Activated naive CD8-positive, alpha-beta T cell treated with anti-CD3 and anti-CD28 coated beads, Interleukin-2, amount 10 ng/mL, durations not matched to agents 7 days and 5 days (primary cell): Measurements from ENCODE around the gene RABL2B. TPM values are rescaled to one million over a fixed set of nuclear protein-coding genes. Genes with fewer than 3 reads are reported as not detected.
"Not testable (repeated sequence)": the region's sequence is repeated elsewhere in the genome, so short reads cannot be mapped to it uniquely, and the experiment has no call there.

Source experiments
- ATAC-seq: fragments of 150-1000 bp; cut with Tn5 transposase; one replicate; pipeline ENCODE4 v1.10.0; 2021; ENCODE audit warnings: low read depth, moderate library complexity
- POLR2A ChIA-PET: fragments of 350-600 bp; sonication (Branson Sonifier 250); formaldehyde crosslinking; loops from one replicate; lab custom pipeline; 2021; ENCODE audit warnings: antibody characterized with exemption; lab: Charles Lee
- DNase-seq: peaks from one replicate; pipeline ENCODE4 v3.0.0; 2021
- H3K27ac Mint-ChIP-seq: one replicate; pipeline ENCODE4 v1.8.0; 2022; ENCODE audit warnings: mild to moderate bottlenecking, mixed read lengths
- H3K27me3 Mint-ChIP-seq: one replicate; pipeline ENCODE4 v1.8.0; 2022; ENCODE audit warnings: mild to moderate bottlenecking, moderate library complexity, mixed read lengths
- H3K36me3 Mint-ChIP-seq: one replicate; pipeline ENCODE4 v1.8.0; 2021; ENCODE audit warnings: mild to moderate bottlenecking, mixed read lengths
- H3K4me1 Mint-ChIP-seq: one replicate; pipeline ENCODE4 v1.8.0; 2021; ENCODE audit warnings: mixed read lengths
- H3K4me3 Mint-ChIP-seq: one replicate; pipeline ENCODE4 v1.8.0; 2022; ENCODE audit warnings: mild to moderate bottlenecking, moderate library complexity, mixed read lengths
- H3K9me3 Mint-ChIP-seq: one replicate; pipeline ENCODE4 v1.8.0; 2021; ENCODE audit warnings: mixed read lengths
- total RNA-seq, 2 experiments: library from RNA; stranded (reverse); gene quantifications; one replicate each; pipeline ENCODE4 v1.2.3, GENCODE V29; 2021

Gene RABL2B
- 10 to 100 TPM; 38.4 to 41.0 TPM for total RNA-seq

DNA sequence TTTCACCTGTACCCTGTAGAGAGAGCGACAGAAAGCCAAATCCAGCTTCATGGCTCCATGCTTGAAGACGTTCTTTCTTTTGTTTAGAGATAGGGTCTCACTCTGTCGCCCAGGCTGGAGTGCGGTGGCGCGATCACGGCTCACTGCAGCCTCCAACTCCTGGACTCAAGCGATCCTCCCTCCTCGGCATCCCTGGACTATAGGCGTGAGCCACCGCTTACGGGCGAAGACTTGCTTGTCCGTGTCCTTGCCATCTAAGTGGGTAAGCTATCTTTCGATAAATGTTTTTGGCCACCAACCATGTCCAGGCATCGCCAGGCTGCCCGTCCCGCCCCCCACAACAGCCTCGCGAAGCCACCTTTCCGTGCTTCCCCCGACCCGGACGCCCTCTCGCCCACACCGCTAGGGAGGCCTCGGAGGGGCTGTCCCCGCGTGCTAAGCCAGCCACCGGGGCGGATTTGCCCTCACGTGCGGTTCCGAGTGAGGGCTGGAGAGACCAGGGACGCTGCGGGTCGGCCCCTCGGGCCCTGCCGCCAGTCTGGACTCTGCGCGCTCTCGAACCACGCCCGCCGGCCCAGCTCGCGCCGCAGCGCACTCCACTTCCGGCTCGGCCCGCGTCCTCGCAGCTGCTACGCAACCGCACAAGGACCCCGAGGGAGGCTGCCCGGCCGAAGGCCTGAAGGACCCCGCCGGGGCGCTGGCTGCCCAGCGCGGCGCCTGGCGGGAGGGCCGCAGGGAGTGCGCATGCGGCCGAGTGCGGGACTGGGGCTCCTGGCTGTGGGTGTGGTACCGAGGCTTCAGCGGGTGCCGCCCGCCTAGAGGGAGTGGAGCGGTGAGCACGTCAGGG lies at the start of gene RABL2B:
Gene RABL2B, minus strand, starts transcription at position 604 of the 847 bp plus-strand sequence. CDS start 1,342 bp downstream, outside the sequence.
- peak; percentile 95 for DNase-seq
- peak; percentile 96 for ATAC-seq
- POLR2A ChIA-PET, H3K27me3 Mint-ChIP-seq, H3K4me1 Mint-ChIP-seq, H3K9me3 Mint-ChIP-seq, H3K36me3 Mint-ChIP-seq: not testable (repeated sequence)
- Mint-ChIP-seq H3K4me3 (peak within 1 kb of the TSS; percentile 91), H3K27ac (peak within 1 kb of the TSS; percentile 71)

DNA sequence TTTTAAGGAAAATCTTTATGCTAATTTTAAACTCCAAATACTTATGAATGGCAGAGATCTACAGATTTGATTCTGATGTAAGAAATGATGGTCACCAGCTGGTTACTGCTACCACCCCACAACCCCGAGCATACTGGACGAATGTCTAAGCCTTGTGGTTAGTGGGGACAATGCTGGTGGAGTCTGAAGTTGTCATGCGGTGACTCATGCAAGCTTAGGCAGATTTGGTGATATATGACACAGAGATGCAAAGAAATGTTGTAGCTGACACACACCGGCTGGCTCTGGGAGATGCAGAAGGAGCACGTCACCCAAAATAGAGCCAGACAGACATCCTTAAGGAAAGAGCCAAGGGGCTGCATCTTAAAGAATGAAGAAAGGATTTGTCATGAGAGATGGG lies 3.5 kb upstream of the RABL2B start:
- H3K27ac Mint-ChIP-seq, POLR2A ChIA-PET, H3K4me3 Mint-ChIP-seq, H3K9me3 Mint-ChIP-seq, ATAC-seq, H3K36me3 Mint-ChIP-seq, H3K27me3 Mint-ChIP-seq, H3K4me1 Mint-ChIP-seq, DNase-seq: not testable (repeated sequence)

DNA sequence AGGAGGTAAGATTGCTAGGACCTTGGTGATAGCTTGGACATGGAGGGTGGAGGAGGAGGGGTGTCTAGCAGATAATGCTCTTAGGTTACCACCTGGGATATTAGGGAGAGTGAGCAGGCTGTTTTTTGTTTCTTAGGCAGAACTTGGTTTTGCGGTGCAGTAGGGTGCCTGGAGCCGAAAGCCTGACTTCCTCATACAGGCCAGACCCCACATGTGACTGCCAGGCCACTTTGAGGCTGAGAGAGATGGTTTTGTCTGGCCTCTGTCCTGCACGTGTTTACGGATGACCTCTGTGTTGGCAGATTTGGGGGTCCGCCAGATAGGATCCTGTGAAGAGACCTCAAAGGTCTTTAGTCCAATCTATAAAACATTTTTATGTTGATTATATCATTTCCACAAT lies 1.9 kb upstream of the RABL2B start:
- H3K27me3 Mint-ChIP-seq, H3K36me3 Mint-ChIP-seq, POLR2A ChIA-PET, ATAC-seq, H3K4me1 Mint-ChIP-seq, DNase-seq, H3K27ac Mint-ChIP-seq, H3K9me3 Mint-ChIP-seq, H3K4me3 Mint-ChIP-seq: not testable (repeated sequence)

DNA sequence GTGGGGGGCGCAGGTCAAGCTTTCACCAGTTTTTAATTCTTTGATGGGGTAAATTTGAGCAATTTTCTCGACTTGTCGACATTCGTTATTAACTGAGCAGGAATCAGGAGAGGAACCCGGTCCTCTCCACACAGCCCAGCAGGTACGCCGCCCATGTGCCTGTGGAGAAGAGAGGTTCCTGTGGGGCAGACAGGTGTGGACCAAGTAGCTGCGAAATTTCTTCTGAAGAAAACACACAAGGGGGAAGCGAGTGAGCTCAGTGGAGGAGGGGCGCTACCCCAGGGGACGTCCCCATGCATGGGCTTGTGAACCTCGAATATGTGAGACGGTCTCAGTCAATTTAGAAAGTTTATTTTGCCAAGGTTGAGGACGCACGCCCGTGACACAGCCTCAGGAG lies 442 bp upstream of the RABL2B start:
- H3K9me3 Mint-ChIP-seq, H3K36me3 Mint-ChIP-seq, H3K4me1 Mint-ChIP-seq, H3K27me3 Mint-ChIP-seq, POLR2A ChIA-PET: not testable (repeated sequence)
- peak; percentile 36 for ATAC-seq
- DNase-seq = peak; percentile 50
- Mint-ChIP-seq H3K27ac (peak overlapping the region; percentile 71), H3K4me3 (peak overlapping the region; percentile 91)

DNA sequence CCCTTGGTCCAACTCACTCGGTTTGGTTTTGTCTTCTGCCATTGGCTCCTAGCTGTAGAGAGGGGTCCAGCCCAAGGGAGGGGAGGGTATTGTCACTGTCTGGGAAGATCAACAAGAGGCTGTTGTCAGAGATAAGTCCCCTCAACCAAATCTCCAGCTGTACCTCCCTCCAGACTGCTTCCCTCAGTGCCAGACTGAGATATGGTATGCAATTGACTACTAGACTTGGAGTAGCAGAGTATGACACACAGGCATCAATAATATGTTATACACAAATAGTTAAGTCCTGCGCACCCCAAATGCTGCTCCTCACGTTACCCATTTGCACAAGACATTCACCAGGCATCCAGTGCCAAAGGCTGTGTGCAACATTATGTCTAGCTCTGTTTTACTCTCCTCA lies 1.2 kb downstream of the RABL2B start:
- H3K9me3 Mint-ChIP-seq, H3K27ac Mint-ChIP-seq, H3K27me3 Mint-ChIP-seq, DNase-seq, H3K4me1 Mint-ChIP-seq, ATAC-seq, POLR2A ChIA-PET, H3K36me3 Mint-ChIP-seq: not testable (repeated sequence)
- peak overlapping the region; percentile 40 for H3K4me3 Mint-ChIP-seq

DNA sequence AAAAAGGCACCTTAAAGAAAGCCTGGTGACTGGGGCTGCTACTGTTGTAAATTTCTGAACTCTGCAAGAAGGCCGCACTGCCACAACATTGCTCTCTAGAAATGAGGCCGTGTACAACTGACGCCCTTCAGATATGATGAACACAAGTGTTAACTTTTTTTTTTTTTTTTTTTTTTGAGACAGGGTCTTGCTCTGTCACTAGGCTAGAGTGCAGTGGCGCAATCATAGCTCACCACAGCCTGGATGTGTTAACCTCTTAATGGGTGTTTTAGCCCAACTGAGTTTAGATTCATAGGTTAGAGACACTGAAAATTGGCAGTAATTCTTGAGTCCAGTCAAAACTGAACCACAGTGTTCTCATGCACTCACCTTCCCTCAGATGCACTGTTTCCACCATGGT lies 3.2 kb downstream of the RABL2B start:
- POLR2A ChIA-PET = interaction anchor here (0.7 kb wide), 1 partner anchor 1124 kb away, joined by 3 read pairs; no protein-coding TSS in a partner anchor
- DNase-seq, H3K9me3 Mint-ChIP-seq, H3K27me3 Mint-ChIP-seq, H3K27ac Mint-ChIP-seq, H3K36me3 Mint-ChIP-seq, ATAC-seq, H3K4me1 Mint-ChIP-seq, H3K4me3 Mint-ChIP-seq: not testable (repeated sequence)

DNA sequence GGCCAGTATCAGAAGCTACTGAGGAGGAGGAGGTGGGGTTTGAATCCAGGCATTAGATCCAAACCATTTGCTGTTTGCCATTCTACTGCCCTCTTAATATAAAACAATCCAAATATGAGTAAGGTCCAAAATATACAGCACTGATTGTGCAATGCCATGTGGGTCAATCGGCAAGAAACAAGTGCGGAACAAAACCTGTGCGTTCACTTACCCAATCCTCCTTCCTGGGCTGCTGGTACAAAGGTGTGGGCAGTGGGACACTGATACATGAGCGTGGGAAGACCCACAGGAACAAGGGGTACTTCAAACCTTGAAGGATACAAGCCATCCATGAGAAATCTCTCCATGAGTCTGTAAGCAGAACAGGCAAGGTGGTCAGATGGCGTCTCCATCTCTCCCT lies 5.8 kb downstream of the RABL2B start:
- POLR2A ChIA-PET, DNase-seq, H3K4me3 Mint-ChIP-seq, H3K4me1 Mint-ChIP-seq, H3K36me3 Mint-ChIP-seq, H3K9me3 Mint-ChIP-seq, ATAC-seq, H3K27ac Mint-ChIP-seq, H3K27me3 Mint-ChIP-seq: not testable (repeated sequence)

DNA sequence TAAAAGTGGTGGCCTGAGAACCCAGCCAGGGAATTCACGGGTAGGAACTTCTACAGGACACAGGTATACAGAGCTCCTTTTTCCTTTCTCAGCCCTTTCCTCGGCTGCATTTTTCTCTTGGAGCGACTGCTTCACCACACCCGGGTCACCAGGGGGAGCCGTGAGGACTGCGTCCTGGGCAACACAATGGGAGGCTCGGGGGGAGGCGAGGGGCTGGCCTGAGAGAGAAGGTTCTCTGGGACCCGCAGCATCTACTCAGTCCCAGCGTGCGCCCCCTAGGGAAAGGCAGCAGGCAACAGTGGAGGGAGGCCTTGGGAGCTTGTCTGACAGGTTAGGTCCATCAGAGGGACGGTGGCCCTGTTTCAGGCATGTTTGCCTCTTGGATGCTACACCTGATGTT lies 8.3 kb downstream of the RABL2B start:
- peak; percentile 34 for DNase-seq

DNA sequence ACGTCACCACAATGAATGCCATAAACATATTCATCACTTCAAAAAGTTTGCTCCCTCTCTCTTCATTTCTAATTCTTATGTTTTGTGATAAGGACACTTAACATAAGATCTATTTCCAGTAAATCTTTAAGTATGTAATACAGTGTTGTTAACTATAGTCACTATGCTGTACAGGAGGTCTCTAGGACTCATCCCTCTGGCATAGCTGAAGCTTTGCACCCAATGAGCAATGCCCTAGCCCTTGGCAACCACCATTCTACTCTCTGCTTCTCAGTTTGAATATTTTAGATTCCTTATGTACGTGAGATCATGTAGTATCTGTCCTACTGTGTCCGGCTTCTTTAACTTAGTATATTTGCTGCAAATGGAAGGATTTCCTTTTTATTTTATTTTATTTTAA lies 19.1 kb downstream of the RABL2B start:
- H3K36me3 Mint-ChIP-seq, POLR2A ChIA-PET, H3K27ac Mint-ChIP-seq, H3K4me3 Mint-ChIP-seq, H3K9me3 Mint-ChIP-seq, H3K27me3 Mint-ChIP-seq, H3K4me1 Mint-ChIP-seq, DNase-seq, ATAC-seq: not testable (repeated sequence)

More for the DNA sequence above, 8.3 kb downstream of the RABL2B start:
- H3K4me3 Mint-ChIP-seq, H3K4me1 Mint-ChIP-seq, ATAC-seq, H3K27ac Mint-ChIP-seq, POLR2A ChIA-PET, H3K27me3 Mint-ChIP-seq, H3K9me3 Mint-ChIP-seq, H3K36me3 Mint-ChIP-seq: not testable (repeated sequence)

DNA sequence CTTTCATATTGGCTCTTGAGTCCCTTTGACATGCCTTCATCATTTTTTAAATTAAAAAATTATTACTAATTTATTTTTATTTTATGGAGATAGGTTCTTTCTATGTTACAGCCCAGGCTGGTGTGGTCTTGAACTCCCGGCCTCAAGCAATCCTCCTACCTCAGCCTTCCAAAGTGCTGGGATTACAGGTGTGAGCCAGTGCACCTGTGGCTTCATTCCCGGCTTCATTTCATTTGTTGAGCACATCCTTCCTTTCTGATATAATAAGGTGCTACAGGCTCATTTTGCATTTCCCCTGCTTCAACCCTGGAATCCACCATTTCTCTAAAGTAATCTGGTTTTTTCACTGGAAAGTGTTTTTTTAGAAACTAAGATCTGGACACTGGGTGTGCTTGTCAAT lies 21.6 kb downstream of the RABL2B start:
- H3K27ac Mint-ChIP-seq, H3K36me3 Mint-ChIP-seq, H3K9me3 Mint-ChIP-seq, H3K4me3 Mint-ChIP-seq, POLR2A ChIA-PET, ATAC-seq, DNase-seq, H3K27me3 Mint-ChIP-seq, H3K4me1 Mint-ChIP-seq: not testable (repeated sequence)

DNA sequence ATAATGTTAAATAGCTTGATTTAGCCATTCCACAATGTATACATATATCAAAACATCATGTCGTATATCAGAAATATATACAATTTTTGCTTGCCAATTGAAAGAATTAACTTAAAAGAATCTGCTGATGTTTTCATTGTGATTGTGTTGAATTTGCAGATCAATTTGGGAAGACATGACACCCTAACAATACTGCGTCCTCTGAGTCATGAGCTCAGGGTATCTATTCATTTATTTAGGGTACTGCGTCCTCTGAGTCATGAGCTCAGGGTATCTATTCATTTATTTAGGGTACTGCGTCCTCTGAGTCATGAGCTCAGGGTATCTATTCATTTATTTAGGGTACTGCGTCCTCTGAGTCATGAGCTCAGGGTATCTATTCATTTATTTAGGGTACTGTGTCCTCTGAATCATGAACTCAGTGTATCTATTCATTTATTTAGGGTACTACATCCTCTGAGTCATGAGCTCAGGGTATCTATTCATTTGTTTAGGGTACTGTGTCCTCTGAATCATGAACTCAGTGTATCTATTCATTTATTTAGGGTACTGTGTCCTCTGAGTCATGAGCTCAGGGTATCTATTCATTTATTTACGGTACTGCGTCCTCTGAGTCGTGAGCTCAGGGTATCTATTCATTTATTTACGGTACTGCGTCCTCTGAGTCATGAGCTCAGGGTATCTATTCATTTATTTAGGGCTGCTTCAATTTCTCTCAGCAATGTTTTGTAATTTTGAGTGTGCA lies 23.7 kb downstream of the RABL2B start:
- not testable (repeated sequence) for ATAC-seq, H3K36me3 Mint-ChIP-seq, H3K27ac Mint-ChIP-seq

DNA sequence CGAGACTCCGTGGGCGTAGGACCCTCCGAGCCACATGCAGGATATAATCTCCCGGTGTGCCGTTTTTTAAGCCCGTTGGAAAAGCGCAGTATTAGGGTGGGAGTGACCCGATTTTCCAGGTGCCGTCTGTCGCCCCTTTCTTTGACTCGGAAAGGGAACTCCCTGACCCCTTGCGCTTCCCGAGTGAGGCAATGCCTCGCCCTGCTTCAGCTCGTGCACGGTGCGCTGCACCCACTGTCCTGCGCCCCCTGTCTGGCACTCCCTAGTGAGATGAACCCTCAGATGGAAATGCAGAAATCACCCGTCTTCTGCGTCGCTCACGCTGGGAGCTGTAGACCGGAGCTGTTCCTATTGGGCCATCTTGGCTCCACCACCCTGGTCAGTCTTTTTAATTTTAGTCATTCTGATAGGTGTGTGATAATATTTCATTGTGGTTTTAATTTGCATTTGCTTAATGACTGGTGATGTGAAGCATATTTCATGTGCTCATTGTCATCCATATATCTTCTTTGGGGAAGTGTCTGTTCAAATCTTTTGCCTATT lies 26.4 kb downstream of the RABL2B start:
- not testable (repeated sequence) for ATAC-seq
- peaks cover 24% of the 10 kb centered on the region for H3K27me3 Mint-ChIP-seq

More for the DNA sequence above, 23.7 kb downstream of the RABL2B start:
- H3K4me1 Mint-ChIP-seq, H3K4me3 Mint-ChIP-seq, DNase-seq, H3K27me3 Mint-ChIP-seq, H3K9me3 Mint-ChIP-seq, POLR2A ChIA-PET: not testable (repeated sequence)

DNA sequence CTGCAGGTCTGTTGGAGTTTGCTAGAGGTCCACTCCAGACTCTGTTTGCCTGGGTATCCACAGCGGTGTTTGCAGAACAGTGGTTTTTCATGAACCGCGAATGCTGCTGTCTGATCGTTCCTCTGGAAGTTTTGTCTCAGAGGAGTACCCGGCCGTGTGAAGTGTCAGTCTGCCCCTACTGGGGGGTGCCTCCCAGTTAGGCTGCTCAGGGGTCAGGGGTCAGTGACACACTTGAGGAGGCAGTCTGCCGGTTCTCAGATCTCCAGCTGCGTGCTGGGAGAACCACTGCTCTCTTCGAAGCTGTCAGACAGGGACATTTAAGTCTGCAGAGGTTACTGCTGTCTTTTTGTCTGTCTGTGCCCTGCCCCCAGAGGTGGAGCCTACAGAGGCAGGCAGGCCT lies 27.0 kb downstream of the RABL2B start:
- H3K36me3 Mint-ChIP-seq = not testable (repeated sequence)

More for the DNA sequence above, 26.4 kb downstream of the RABL2B start:
- peak overlapping the region; percentile 80 for H3K4me3 Mint-ChIP-seq
- not testable (repeated sequence) for H3K36me3 Mint-ChIP-seq, H3K9me3 Mint-ChIP-seq, H3K4me1 Mint-ChIP-seq
- DNase-seq = peak; percentile 65
- POLR2A ChIA-PET = interaction anchor here (1.2 kb wide), 1 partner anchor 225 kb away, joined by 3 read pairs; no protein-coding TSS in a partner anchor
- H3K27ac Mint-ChIP-seq = peak overlapping the region; percentile 59

More for the DNA sequence above, 27.0 kb downstream of the RABL2B start:
- ATAC-seq, DNase-seq, H3K9me3 Mint-ChIP-seq, H3K27ac Mint-ChIP-seq, H3K4me1 Mint-ChIP-seq, POLR2A ChIA-PET: not testable (repeated sequence)
- Mint-ChIP-seq H3K4me3 (peak overlapping the region; percentile 80), H3K27me3 (peaks cover 24% of the 10 kb centered on the region)
